ENCODE measurements around the gene ELMO1.

Gene ELMO1

DNA sequence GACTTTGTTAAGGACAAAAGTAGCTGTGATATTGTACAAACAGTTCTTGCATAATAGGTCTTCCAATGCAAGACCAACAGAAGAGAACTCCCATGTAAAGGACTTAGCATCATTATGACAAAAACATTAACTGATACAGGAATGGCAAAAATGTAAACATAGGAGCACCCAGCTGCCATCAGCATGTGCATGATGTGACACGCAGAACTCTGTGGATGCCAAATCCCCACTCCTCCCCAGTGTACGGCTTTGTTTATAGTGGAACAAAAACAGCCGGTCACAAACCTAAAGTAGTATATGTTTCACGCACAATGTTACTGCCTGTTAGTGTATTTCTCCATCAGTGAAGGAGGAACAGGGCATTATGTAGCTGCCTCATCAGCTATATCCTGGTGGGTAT, 408.3 kb downstream of the ELMO1 start:
- no peak for DNase-seq

DNA sequence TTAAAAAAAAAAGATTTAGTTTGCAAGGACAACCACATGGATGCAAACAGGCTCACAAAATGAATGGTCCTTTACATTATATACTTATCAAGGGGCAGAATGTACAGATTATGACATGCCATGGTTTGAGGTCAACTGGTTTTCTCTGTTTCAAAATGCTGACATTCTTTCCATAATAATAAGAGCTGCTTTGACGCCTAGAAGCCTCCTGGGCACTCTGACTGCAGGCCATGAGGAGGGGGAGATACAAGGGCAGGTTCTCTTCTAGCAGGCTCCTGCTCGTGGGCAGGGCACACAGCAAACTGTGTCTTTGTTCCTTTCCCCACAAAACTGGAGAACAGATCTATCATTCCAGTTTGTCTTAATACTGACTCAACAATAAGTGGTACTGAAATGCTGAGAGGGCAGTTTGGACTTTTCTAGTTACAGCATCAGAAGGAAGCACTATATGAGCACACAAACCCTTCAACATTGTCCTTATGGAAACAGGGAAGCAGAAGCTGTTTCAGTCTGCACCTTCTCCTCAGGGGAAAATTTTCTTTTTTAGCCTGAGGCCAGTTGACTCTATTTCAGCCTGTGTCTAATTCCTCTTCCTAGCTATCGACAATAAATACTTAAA, 409.4 kb downstream of the ELMO1 start:
- no peak for DNase-seq

DNA sequence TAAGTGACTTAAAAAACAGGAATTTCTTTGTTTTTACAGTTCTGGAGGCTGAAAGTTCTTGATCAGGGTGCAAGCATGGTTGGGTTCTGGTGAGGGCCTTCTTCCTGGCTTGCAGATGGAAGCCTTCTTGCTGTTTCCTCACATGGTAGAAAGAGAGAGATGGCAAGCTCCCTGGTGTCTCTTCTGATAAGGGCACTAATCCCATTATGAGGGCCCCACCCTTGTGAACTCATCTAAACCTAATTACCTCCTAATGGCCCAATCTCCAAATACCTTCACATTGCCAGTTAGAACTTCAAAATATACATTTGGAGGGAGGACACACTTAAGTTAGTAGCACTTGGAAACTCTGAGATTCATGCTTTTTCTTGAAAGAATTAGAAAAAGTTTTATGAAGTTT, 410.0 kb downstream of the ELMO1 start:
- DNase-seq, result no peak

DNA sequence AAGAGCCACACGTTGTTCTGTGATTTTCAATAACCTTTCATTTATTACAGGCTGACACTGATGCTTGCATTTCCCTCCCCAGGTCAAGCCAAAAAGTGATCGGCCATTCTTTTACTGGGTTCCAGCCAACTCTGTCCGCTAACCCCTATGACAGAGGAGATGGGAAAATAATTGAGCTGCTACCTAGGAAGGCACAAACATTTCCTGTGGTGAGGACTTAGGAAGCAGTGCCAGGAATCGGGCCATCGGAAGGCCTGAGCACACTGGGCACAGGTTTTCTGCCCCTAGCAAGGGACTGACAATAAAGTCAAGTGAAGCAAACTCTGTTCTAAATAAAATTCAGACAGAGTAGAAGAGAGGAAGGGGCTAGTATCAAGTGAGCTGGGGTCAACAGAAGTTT, 411.4 kb downstream of the ELMO1 start:
- no peak for DNase-seq

DNA sequence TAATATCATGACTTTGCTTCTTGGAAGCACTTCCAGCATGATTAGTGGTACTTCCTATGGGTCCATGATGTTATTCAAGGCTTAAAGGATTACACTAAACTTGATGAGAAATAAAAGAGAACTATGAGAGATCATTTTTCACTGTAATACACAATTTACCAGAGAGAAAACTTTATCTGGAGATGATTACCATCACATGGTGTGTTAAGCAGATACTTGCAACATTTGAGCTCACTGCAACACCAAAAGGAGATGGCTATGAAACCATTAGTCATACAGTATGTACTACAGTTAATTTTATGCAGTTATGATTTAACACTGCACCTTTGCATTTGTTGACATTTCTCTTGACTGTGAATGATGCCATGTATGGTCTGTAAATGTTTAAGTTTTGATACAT, 413.0 kb downstream of the ELMO1 start:
- no peak for DNase-seq

DNA sequence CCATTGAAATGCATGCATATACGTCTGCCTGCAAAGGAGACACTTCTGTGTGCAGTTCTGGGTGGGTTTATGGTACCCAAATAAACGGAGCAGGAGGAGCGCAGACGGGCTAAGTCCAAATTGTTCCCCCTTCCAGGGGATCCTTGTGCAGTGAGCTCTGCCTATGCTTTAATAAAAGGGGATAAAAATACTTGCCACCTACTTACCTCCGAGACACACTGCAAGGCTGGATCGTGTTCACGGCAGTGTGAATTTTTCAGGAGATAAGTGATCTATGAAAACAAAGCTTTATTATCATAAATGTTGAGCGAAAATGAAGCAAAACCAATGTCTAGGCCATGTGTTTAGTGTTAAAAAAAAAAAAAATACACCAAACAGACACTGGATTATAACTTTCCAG, 415.5 kb downstream of the ELMO1 start:
- DNase-seq, result no peak

DNA sequence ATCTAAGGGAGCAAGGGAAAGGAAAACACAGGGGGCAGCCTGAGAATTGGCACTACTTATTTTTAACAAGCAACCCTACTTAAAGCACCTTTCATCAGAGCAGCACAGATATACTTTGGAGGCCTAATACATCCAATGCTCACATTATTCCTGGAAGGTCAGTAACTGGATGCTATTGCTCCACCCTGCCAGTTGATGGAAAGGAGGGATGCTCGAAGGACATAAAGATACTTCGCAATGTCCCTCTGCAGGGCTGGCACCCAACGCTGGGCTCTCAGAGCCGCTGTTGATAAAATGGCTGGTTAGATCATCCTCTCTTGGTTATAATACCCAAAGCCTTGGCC, 416.4 kb downstream of the ELMO1 start:
- DNase-seq, result no peak

DNA sequence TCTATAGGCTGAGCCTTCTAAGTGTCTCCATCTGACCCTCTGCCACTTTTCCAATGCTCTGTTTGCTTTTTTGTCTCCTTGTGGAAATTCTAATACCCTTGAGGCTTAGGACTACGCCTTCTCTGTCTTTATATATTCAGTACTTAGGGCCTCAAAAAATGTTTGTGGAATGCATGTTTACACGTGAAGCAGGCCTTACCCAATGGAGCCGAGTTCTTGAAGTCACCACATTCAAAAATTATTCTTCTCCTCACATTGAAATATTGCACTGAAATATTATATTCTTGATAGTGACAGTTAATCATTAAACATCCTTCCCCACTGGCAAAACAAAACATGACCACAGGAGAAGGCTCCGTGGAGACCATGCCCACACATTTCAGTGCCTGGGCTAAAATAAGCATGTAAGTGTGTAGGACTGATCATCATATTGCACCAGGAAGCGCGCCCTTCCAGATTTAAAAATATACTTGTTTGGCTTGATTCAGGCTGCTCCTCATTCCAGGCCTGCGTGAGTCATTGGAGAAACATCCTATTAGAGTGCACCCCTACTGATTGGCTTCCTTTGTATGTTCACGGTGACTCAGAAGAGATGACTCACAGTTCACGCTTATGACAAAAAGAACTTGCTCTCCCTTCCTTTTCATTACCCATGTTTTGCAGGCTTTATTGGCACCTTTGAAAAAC, 416.9 kb downstream of the ELMO1 start:
- peak; percentile 50 to 62 for DNase-seq

DNA sequence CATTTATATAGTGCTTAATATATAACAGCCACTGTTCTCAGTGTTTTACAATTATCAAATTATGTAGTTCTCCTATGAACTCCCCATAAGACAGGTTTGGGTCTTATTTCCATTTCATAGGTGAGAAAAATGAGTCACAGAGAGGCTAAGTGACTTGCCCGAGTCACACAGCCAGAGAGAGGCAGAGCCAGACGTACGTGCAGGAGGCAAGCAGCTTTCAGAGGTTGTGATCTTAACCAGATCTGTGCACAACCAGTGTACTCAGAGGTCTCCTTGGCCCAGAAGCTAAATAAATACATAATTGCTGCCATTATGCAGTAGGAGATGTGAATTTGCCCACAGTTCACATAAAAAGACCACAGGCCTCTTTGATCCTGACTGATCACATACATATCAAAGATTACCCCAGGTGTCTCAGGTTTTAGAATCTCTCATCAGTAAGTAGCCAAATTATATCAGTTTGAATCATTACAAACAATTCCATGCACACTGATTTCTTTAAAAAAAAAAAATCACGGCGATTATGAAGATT, 419.7 kb downstream of the ELMO1 start:
- peak; percentile 49 to 65 for DNase-seq

DNA sequence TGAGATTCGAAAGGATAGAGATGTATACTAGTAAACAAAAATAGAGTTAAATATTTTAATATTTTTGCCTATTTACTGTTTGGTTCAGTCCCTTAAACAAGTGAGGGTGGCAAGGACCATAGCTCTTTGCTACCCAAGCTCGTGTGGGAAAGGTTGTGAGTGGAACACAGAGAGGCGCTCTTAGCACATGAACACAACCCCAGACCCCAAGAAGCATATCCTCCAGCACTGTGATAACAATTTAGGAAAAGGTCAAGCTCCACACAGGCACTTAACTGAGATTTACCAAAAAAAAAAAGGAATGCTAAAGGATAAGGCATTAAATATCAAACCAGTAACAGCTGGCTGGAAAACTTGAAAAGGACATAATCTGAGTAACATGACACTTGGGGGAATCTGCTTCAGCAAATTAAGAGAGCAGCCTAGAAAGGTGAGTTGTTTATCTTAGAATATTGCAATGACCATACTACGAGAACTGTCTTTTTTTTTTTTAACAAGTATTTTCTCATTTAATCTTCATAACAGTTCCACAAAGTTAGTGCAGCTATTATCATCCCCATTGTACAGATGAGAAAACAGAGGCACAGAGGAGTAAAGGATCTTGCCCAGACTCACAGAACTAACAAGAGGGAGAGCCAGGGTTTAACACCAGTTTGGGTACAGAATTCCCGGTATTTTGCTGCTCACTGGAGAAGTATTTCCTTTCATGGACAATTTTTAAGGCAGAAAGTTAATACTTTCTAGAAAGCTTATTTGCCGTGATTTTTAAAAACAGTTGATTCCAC, 420.9 kb downstream of the ELMO1 start:
- no peak for DNase-seq

DNA sequence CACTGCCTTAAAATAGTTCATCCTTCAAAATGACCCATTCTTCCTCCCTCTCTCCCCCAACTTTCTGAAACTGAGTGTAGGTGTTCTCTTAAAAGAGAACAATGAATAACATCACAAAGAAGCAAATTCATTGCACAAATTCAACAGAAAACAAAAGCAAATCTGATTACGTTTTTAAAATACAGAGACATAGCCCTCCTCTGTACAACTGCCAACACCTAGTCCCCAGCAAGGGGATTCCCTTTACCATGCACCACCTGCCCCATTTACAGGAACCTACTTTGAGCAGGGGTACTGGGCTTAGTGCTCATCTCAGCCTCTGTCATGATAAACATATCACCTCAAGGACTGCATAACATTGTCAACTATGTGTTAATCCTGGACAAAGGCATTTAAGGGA, 421.6 kb downstream of the ELMO1 start:
- DNase-seq, result no peak

DNA sequence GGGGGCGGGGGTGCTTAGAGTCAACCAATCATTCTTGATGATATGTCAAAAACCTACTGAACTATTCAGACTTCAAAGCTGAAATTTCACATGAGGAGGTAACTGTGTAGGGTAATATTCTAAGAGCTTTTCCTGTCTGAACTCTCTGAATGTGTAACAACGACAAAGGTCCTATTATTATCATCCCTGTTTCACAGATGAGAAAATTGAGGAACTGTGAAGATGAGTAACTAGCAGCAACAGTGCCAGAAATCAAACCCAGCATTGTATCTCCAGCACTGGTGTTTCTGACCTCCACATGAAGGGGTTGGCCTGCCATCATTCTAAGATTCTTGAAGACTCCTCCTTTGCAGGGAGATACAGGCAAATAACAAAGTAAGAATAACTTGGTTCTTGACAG, 429.7 kb downstream of the ELMO1 start:
- DNase-seq, result no peak

DNA sequence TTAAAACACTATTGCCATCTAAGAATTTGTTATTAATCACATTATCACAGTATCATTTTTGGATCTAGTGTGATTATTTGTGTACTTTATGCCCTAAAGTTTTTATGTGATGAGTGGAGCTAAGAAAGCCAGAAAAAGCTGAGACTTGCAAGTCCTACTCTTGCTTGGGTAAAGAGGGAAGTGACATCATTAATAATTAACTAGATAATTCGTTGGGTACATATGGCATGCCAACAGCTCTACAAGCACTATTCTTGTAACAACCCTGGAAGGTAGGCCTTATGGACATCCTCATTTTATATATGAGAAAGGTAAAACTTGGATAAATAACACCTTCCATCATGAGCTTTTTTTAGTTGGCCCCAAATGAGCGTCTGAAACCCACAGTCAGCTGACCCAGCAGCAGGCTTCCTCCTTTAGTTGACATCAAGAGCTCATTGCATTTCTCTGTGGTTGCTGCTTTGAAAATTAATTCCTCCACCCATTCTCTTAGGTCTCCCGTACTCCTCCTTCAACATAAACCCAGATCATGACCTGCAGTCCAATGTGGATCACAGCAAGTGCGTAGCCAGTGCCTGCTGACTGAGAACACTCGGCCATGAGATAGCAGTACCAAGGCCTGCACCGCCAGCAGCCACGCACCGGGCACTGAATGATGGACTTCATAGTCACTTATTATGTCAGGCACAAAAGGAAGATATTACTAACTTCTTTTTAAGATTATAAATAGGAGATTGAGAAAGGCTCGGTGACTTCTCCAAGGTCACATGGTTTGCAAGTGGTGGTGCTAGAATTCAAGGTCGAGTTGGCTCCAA, 432.4 kb downstream of the ELMO1 start:
- DNase-seq, result no peak

DNA sequence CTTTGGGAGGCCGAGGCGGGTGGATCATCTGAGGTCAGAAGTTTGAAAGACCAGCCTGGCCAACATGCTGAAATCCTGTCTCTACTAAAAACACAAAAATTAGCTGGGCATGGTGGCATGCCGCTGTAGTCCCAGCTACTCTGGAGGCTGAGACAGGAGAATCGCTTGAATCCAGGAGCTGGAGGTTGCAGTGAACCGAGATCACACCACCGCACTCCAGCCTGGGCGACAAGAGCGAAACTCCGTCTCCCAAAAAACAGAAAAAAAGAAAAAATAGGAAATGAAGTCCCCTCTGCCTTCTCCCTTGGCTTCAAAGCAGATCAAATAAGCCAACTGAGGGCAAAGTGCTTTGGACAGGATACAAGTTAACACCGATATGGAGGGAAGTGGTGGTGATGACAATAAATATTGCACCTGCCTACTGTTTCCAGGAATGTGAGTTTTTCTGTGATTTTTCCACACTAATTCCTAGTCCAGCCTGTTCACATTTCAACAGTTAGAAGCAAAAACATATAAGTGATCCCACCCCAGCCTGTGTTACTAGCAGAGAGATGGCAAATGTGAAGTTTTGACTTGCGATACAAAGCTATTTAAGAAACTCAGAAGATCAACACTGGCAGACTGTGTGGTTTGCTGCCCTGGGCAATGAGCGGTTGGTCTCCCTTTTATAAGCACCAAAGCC, 433.2 kb downstream of the ELMO1 start:
- DNase-seq, result no peak

DNA sequence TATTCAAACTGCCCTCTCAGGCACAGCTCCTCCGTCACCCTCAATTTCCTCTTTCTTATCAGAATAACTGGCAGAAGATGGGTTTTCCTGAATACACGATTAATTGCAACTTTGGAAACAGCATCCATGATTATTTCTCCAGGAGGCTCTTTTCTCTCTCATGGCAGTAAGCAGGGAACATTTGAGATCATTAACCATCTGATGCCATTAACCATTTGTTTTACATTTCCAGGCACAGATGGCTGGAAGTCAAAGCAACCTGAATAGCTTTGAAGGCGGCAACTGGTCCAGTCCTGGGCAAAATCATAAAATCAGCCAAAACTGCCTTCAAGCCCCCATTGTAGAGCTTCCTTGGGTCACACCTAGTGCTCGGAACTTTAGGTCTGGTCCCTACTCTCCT, 434.9 kb downstream of the ELMO1 start:
- no peak for DNase-seq

DNA sequence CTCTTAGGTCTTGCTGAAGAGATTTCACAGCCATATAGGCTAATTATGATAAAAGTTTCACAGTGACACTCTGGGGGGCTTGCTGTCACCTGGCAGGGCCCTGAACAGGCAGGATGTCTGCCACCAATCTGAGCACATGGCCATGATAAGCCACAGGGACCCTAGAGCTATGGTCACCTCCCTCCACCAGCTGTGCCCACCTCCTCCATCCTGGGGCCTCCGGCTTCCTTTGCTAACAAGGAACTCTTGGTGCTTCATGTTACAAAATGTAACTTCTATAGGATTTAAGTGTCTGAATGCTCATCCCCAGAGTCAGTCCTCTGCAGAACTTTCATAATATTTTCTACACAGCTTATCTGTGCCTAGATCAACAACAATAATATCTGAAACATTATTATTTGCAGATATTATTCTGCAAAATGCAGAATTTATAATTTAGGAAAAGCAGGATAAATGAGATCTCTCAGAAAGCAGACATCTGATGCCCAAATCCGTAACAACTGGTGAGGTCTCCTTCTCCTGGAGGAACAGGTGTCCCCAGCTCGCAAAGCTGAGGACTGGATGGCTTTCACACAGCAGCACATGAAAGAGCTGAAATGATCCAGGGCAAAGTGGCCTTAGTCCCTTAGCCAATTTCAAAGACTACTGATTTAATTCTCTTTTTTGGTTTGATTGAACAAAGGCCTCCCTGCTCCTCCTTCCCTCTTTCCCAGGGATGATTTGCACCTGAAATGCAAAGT, 437.3 kb downstream of the ELMO1 start:
- no peak for DNase-seq

DNA sequence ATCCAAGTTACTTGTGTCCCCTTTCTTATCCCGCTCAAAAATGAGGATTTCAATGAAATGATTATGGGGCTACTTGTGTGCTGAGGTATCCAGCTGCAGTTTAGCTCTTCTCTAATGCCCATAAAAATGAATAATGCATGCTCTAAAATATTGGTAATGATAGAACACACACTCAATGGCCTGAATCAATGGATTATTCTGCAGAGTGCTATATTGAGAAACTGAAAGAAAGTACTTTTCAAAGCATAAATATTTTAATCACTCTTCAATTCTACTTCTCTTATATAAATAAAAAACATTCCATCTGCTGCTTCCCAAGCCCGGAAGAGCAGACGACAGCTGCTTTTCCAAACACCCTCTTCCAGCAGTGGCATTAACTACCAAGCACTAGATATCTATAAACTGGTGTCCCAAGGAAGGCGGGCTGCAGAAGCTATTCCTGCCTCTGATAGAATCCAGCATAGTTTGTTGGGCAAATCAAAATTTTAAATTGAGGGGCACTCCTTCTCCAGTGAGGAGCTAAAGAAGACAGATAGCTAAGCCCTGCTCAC, 439.5 kb downstream of the ELMO1 start:
- DNase-seq, result no peak

DNA sequence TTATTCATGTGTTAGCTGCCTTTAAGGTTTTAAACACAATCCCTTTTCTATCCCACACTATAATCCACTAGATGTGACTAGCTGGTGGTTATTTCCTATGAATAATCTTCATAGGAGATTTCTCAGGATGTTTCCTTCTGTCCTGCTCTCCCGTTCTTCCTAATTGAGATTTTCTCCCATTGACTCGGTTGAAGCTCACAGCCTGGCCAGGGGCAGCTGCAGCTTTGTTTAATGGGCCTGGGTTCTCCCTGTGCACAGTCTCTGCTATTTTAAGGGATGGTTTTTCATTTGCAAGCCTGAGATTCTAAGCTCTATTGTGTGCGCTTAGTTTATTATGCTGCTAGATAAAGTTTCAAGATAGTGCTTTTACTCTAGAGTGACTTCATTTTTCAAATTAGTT, 441.0 kb downstream of the ELMO1 start:
- no peak for DNase-seq

DNA sequence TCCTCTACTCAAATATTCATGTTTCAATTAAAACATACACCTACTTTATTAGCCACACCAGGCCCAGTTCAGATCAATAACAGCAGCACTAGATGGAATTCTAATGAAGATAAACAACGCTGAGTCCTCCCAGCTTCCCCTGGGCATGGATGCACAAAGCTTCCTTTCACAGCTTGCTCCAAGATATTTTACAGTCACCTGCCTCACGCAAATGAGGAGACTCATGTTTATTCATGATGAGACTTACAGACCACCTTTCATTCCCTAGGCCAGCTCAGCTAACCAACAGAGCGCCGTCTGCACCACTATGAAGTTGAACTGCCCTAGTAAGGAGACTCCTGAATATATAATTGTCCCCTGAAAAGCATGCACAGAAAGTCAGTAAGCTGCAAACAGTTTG, 441.4 kb downstream of the ELMO1 start:
- DNase-seq, result no peak

DNA sequence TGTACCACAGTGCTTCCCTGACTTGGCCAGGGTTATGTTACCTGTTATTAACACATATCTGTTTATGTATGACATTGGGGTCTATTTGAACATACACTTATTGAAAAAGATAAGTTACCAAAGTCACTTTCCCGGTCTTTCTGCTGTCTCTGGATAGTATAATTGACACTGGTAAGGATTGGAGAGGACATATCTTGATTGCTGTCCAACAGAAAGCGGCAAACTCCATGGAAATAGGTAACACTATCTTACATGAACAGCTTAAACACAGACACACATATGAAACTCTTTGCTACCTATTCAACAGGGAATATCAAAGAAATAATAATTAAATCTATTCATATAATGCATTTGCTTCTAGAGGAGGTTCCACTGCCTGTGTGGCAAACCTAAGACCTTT, 441.9 kb downstream of the ELMO1 start:
- no peak for DNase-seq

DNA sequence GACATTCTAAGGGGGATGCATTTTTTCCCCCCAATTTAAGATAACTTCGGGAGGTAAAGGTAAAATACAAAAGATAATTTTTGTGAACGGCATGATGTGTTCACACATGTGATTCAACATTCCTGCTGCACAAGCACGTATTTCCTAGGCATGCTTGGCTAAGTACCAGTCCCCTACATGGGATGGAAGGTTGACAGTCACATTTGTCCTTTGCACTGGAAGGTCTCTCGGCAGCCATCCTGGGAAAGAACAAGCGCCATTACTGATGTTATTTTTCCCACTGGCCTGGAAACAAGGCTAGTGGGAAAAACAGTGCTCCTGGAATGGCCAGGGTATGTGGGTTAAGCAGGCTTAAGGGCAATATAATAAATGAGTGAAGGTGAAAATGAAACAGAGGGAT, 448.2 kb downstream of the ELMO1 start:
- no peak for DNase-seq
